Activated CD4-positive, alpha-beta T cell treated with anti-CD3 and anti-CD28 coated beads, Interleukin-2, amount 50 U/mL, for 24 hours (primary cell): ENCODE measurements around the gene TOMM22.
"Not testable (repeated sequence)": the region's sequence is repeated elsewhere in the genome, so short reads cannot be mapped to it uniquely, and the experiment has no call there.

Experiments used
- DNase-seq, 2 donors: peaks; one replicate each; pipeline ENCODE4 v3.0.0-alpha.2; 2020; ENCODE audit warnings: low read depth in 1 of 2, low spot score in 1 of 2

The TOMM22 gene

DNA sequence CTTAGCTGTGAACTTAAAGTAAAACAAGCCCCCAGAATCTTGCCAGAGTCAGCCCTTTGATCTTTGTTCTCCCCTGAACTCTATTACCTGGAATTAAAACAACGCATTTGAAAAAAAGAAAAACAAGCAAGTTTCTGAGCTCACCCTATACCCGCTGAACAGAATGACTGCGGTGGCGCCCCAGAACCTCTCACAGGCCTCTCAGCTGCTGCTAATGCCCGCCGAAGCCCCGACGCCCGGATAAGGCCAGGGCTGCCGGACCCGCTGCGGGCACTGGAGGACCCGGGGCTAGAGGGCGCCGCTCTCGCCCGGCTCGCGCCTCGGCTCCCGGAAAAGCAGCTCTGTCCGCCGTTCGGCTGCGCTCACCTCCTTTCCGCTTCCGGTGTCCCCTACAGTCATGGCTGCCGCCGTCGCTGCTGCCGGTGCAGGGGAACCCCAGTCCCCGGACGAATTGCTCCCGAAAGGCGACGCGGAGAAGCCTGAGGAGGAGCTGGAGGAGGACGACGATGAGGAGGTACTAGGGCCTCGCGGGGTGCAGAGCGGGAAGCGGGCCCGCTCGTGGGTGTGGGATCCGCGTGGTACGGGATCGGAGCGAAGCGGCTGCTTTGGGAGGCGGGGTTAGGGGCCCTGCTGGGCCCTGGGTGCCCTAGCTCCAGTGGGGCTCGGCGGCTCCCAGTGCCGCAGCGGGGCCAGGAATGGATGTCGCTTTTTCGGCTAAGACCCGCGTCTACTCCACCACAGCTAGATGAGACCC lies at the start of gene TOMM22:
TSS of gene TOMM22 (plus strand) at position 376 of the 754 bp plus-strand sequence. CDS start at position 398, 22 bp downstream.
- DNase-seq = peak; percentile 65 to 80

DNA sequence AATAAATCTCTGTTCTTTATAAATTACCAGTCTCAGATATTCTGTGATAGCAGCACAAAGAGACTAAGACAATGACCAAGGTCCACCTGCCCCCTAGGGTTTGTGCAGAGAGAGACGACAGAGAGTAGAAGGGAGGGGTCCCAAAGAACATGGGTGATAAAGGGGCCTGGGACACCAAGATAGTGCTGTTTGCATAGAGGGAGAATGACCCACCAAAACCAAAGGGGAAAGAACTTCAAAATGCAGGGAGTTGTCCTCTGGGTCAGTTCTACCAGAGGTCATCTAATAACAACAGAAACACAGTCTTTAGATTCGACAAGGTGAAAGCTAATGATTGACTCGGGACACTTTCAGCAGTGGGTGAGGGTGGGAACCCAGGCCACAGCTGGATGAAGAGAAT lies 49.2 kb upstream of the TOMM22 start:
- DNase-seq = no peak

DNA sequence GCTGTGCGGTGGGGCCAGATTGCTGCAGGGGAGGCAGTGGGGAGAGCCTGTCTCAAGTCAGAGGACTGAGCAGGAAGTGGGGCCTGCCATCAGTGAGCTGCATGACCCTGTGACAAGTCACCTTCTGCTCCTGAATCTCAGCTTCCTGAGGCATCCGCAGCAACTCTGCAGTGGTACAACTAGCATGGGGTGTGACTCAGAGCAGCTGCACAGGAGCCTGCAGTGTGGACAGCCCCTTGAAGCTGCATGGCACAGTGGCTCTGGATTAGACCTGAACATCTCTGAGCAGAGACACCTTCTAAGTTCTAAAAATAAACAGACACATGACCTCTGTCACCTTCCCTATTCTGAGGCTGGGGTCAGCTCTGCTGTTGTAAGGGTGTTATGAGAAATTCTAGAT lies 43.5 kb upstream of the TOMM22 start:
- no peak for DNase-seq

DNA sequence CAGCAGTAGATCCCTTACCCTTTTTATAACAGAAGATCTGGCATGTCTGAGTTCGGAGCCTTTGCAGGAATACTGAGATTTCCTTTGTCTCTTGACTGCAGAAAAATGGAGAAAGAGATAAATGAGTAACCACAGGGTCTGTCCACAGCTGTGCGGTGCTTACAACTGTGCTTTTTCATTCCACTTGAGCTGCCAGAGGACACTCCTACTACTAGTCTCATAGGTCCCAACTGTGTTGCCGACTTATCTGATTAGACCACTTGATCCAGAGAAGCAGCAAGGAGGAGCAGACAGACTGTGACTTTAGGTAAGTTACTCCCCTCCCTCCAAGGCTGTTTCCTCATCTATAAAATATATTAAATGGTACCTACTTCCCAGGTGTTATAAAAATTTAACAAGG lies 43.0 kb upstream of the TOMM22 start:
- DNase-seq = no peak

DNA sequence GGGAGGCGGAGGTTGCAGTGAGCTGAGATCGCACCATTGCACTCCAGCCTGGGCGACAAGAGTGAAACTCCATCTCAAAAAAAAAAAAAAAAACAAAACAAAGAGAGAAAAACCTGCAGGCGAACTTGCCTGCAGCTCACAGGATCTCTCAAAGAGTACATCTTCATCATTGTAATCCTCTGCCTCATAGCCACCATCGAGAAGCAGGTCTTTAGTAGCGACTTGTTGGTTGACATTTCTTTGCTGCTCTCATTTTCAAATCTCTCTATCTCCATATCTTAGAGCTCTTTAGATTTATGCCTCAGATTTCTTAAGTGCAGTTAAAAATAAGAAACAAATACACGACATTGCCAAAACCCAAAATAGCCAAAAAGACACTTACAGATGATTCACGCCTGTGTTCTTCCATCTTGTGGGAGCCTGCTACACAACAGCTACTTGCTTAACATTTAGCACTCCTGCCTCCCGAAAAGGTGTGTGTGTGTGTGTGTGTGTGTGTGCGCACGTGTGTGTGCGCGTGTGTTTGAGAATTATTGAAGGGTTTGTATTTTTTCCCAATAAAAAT lies 40.2 kb upstream of the TOMM22 start:
- DNase-seq = no peak

DNA sequence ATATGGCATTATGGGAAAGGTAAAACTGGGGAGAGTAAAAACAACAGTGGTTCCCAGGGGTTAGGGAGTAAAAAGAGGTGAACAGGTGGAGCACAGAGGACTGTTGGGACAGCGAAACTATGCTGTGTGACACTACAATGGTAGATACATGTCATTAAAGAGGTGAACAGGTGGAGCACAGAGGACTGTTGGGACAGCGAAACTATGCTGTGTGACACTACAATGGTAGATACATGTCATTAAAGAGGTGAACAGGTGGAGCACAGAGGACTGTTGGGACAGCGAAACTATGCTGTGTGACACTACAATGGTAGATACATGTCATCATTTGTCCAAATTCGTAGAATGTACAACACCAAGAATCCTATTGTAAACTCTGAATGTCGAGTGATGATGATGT lies 37.5 kb upstream of the TOMM22 start:
- not testable (repeated sequence) for DNase-seq

DNA sequence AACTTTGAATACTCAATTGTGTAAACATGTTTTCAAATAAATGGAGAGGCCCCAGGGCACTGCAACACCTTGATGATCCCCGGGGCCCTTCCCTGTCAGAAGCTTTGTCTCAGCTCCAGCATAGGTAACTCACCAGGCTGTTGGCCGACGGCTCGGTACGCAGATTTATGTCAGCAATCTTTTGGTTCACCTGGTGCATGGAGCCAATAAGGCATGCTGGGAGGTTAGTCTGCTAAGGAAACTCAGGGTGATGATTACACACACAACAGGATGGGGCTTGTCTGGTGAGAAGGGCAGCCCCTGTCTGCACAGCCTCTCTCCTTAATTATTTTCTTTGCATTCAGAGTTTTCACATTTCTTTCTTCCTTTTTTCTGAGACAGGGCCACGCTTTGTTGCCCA lies 36.3 kb upstream of the TOMM22 start:
- no peak for DNase-seq

DNA sequence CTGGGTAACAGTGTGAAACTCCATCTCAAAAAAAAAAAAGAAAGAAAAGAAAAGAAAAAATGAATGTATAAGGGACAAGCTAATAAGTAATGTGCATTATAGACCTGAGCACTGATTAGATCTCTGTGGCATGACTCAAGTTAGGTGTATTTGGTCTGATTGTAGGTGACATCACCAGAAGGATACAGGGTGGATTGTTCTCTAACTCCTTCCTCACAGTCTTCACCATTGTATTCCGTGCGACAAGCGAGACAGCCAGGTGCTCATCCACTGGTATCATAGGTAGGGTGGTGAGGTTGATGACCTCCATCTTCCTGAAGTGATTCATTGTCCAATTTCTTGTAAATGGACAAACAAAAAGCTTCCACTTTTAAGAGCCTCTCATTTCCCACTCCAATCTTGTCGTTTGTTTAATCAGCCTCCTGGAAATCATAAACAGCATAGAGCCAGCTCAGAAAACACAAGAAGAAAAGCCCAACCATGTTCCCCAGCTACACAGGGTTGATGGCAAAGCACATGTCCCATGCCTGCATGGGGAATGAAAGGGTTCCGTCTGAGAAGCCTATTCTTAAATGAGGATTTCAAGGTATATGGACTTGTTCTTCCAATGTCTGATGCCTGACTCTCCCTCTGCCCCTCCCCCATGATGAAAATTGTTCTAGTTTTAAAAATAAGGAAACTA lies 31.8 kb upstream of the TOMM22 start:
- no peak for DNase-seq

DNA sequence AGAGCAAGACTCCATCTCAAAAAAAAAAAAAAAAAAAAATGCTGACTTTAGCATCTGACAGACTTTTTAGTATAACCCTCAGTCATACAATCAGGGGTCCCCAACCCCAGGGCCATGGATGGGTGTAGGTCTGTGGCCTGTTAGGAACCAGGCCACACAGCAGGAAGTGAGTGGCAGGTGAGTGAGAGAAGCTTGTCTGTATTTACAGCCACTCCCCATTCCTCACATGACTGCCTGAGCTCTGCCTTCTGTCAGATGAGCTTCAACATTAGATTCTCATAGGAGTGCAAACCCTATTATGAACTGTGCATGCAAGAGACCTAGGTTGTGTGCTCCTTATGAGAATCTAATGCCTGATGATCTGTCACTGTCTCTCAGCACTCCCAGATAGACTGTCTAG lies 28.9 kb upstream of the TOMM22 start:
- no peak for DNase-seq

DNA sequence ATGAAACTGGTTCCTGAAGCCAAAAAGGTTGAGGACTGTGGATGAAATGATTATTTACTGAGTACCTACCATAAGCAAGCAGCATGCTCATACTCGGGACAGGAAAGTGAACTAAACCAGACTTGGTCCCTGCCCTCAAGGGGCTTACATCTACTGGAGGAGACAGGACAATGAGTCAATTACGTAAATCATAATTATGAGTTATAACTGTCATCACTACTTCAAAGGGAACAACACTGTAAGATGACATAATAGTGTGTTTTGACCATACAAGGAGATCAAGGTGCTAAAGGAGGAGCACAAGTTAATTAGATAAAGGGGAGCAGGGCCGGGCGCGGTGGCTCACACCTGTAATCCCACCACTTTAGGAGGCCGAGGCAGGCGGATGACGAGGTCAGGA lies 28.0 kb upstream of the TOMM22 start:
- no peak for DNase-seq

DNA sequence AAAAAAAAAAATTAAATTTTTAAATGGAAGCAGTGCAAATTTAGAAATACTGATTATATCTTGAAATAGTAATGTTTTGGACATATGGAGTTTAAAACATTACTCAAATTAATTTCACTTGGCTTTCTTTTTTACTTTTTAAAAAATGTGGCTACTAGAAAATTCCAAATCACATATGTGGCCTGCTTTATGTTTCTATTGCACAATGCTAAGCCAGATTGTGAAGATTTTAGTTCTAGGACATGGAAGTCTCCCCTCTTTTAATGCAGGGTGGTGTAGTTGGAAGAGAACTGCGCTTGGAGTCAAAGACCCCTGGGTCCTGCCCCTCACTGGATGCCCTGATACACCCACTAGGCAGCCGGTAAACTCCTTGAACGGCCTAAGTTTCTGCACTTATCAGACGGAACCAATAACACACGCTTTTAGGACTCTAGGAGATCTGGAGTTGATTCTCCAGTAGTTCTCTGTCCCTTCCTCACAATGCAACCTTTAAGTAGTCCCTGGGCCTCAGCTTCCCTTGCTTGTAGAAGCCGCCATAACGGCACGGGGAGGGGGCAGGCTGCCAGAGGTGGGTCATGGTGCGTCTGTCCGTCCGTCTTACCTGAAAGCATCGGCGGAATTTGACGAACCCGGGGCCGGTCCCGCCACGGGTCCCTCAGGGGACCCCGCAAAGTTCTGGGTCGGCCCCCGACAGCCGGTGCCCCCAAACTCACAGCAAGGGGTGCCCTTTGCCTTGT lies 26.1 kb upstream of the TOMM22 start:
- DNase-seq = no peak

DNA sequence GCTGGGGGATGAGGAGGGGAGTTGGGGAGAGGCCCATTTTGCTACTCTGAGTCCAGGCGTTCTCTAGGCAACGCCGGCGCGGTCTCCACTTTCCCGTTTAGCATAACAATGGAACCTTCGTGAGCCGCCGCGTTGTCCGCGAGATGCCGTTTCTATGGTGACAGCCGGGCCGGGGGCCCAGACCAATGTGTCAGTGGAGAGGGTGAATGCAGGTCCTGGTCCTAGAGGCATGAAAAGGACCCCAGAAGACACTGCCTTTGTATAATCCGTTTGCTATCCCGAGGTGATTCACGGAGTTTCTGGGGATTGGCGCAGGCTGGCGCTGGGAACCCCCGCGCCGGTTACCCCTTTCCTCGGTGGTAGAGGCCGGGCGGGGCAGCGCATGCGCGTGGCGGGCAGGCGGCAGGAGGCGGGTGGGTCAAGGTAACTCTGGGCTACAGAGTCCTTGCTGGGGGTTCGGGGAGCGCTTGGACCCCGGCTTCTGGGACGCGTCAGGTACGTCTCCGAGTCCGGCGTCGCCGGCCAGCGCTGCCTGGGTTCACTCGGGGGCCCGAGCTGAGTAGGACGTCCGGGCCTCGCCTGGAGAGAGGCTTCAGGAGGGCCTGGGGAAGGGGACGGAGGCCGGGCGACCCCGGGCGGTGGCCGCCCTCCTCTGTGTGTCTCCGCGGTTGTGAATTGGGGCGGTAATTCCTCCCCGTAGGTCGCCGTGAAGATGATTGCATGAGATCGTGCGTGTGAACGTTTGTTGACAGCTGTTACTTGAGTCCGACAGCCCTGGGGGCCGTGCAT lies 25.3 kb upstream of the TOMM22 start, which contains the start of the genes CBY1 and FAM227A:
TSS of gene CBY1 (plus strand) at position 383 of the 789 bp plus-strand sequence. CDS start 11,417 bp downstream, outside the sequence.
TSS of gene FAM227A (minus strand) at position 137 of the 789 bp plus-strand sequence. CDS start 6,224 bp downstream, outside the sequence.
- DNase-seq = peak; percentile 76 to 77

DNA sequence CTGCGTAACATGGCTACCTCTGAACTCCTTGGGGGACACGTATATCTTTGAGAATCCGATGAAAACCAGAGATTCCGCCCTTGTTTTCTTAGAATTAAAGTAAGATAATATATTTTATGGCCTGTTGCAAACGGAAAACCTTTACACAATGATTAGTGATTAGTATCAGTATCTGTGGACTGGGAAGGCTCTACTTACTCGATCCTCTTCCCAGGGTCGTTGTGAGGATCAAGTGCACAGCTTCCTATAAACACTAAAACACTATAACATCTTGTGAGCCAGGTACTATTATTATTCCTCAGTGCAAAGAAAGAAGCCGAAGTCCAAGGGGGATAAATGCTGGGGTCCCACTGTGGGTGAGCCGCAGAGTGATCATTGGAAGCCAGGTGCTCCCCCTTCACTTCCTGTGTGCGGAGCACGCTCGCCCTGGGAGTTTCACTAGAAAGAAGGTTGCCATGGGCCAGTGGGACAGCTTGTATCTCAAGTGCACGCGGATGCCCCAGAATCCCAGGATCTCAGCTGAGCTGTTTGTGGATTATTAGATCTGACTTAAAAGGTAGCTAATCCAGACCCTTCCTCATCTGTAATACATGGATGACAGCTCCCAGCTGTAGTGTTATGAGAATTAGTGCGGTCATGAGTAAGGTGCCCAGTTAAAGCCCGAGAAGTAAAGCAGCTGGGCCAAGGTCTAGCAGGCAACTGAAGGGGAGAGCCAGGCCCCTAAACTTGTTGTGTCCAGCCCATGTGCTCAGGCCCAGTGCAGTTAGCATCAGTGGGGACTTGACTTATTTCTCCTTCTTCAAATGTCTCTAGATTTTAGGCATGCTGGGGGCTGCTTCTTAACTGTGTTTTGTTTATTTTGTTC lies 24.5 kb upstream of the TOMM22 start:
- peak; percentile 4 to 10 for DNase-seq

DNA sequence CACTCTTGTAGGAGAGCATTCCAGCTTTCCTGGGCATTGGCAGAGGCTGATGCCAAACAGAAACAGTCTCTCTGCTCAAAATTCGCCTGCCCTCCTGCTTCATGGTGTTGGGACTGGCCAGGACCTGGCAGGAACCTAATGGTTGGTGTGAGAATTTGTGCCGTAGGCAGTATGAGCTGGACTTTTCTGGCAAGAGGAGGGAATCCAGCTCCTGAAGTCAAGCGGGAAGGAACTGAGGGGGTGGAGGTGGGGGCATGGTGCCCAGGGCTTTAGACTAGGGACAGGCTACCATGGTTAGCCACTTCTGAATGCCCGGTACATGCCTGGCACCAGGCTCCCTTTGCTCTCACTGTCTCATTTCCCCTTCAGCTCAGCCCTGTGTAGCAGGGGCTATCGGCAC lies 6.9 kb upstream of the TOMM22 start:
- DNase-seq = no peak

DNA sequence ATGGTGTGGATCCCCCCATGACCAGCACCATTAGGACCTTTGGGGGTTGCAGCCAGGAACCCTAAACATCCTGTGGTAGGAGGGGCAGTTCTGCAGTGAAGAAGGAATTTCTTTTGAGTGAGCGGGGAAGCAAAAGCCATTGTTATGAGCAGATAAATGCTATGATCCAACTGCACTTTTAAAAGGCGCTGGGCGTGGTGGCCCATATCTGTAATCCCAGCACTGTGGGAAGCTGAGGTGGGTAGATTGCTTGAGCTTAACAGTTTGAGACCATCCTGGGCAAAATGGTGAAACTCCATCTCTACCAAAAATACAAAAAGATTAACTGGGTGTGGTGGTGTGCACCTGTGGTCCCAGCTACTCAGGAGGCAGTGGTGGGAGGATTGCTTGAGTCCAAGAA lies 5.9 kb upstream of the TOMM22 start:
- DNase-seq = no peak

DNA sequence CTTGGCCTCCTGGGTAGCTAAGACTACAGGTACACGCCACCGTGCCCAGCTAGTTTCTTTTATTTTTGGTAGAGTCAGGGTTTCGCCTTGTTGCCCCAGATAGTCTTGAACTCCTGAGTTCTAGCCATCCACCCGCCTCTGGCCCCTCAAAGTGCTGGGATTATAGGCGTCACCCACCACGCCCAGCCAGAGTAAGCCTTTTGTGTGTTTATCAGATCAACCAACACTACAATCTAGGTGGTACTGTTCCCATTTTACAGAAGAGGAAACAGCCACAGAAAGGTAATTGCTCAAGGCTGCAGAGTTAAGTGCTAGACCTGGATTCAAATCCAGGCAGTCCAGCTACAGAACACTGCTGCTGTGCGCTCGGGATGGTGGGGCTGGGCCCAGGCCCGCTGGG lies 3.1 kb downstream of the TOMM22 start:
- DNase-seq = no peak

DNA sequence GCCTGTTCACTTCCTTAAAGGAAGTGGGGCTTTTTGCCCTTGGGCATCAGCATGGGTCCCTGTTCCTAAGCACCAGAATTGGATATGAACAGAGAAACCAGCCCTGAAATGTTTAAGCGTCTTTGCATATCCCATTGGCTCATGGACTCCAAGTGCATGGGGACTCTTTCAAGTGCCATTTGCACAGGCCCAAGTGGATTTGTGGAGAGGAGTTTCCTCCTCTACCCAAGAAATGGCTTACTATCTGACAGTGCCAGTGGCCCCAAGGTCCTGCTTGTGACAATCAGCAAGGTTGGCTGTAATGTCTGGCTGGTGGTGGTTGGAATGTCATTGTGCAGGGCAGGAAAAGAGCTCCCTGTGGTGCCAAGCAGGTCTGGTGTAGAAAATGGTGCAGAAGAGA lies 4.0 kb downstream of the TOMM22 start:
- DNase-seq = no peak

DNA sequence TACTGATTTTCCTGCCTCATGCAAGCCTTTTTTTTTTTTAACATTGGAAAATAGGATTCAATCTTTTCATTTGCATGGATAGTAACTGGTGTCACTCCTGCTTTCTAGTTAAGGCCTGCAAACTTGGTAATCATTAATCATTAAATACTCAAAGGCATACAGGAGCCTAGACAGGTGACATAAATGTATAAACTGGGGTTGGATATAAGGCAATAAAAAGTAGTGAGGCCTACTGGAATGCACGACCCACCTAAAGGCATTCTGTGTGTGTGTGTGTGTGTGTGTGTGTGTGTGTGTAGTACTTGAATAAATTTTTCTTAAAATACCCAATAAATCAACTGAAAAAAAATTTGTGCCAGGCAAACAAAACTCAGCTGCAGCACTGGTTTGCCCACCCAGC lies 7.9 kb downstream of the TOMM22 start:
- DNase-seq = no peak

DNA sequence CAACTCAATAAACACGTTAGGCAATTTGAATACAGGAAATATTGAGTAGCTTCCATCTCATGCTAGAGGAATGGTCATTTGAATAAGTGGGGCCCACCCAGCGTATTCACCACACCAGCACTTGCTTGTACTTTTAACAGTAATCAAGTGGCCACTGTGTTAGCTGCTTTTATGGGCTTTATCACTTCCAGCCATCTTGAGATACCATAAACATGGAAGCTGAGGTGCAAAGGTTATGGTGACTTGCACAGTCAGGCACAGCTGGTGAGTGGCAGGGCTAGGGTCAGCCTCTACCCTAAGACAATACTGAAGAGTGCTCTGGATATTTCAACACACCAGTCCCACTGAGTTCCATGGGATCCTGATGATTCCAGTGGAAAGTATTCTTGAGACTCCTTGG lies 12.3 kb downstream of the TOMM22 start:
- DNase-seq = no peak

DNA sequence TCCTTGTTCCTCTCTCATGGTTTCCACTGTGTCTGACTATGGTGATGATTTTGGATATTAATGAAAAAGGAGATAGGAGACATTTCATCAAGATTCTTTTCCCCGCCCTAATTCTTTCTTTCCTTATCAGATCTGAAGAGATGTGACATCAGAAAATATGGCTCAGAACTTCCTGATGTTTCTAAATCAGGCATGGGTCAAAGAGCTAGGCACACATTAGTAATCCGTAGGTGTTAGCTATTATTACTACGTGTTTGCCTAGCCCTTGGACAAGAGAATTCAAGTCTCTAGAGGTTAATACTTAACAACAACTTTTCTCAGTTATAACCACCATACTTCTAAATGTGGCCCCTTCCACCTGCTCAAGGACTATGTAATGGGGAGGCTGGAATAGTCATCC lies 13.2 kb downstream of the TOMM22 start:
- no peak for DNase-seq
